MM.1S (cell line): ENCODE measurements around the gene DENND5A.

Experiments used
- DNase-seq: peaks from one replicate; pipeline ENCODE4 v3.0.0-alpha.2; 2015
- H2AFZ ChIP-seq: fragments of 300-600 bp; sonication (generic); 2 replicates; pipeline ENCODE4 v1.6.0; 2016; ENCODE audit warnings: antibody characterized with exemption, low read length
- H3F3A ChIP-seq: fragments of 300-600 bp; sonication (generic); 2 replicates; pipeline ENCODE4 v1.6.1; 2016; ENCODE audit warnings: mild to moderate bottlenecking, antibody characterized with exemption, low read length, moderate library complexity, mixed read lengths; ENCODE audit not compliant: insufficient read depth
- H3K27ac ChIP-seq: fragments of 300-600 bp; sonication (generic); 2 replicates; pipeline ENCODE4 v1.5.1; 2016; ENCODE audit warnings: mild to moderate bottlenecking, low read length
- H3K27me3 ChIP-seq: fragments of 300-600 bp; sonication (generic); replicated peaks from 2 replicates; pipeline ENCODE4 v1.6.0; 2016; ENCODE audit warnings: low read length; ENCODE audit not compliant: insufficient read depth
- H3K36me3 ChIP-seq: fragments of 300-600 bp; sonication (generic); replicated peaks from 2 replicates; pipeline ENCODE4 v1.6.1; 2016; ENCODE audit warnings: mild to moderate bottlenecking, low read length, mixed read lengths; ENCODE audit not compliant: insufficient read depth
- H3K4me1 ChIP-seq: fragments of 300-600 bp; sonication (generic); 2 replicates; pipeline ENCODE4 v1.6.1; 2016; ENCODE audit warnings: low read length, mixed read lengths
- H3K4me2 ChIP-seq: fragments of 300-600 bp; sonication (generic); 2 replicates; pipeline ENCODE4 v1.6.0; 2016; ENCODE audit warnings: low read depth, low read length
- H3K4me3 ChIP-seq: fragments of 300-600 bp; sonication (generic); 2 replicates; pipeline ENCODE4 v1.5.1; 2016; ENCODE audit warnings: low read length, mixed read lengths
- H3K79me2 ChIP-seq: fragments of 300-600 bp; sonication (generic); 2 replicates; pipeline ENCODE4 v1.6.1; 2016; ENCODE audit warnings: mixed run types, low read length, mixed read lengths
- H3K9ac ChIP-seq: fragments of 300-600 bp; sonication (generic); 2 replicates; pipeline ENCODE4 v1.6.1; 2016; ENCODE audit warnings: low read length, mixed read lengths
- H3K9me2 ChIP-seq: fragments of 300-600 bp; sonication (generic); replicated peaks from 2 replicates; pipeline ENCODE4 v1.6.1; 2016; ENCODE audit warnings: mild to moderate bottlenecking, low read length, mixed read lengths; ENCODE audit not compliant: insufficient read depth
- H3K9me3 ChIP-seq: fragments of 300-600 bp; sonication (generic); replicated peaks from 2 replicates; pipeline ENCODE4 v1.6.1; 2016; ENCODE audit warnings: mild to moderate bottlenecking, low read length, mixed read lengths; ENCODE audit not compliant: insufficient read depth
- H4K20me1 ChIP-seq: fragments of 300-600 bp; sonication (generic); 2 replicates; pipeline ENCODE4 v1.6.1; 2016; ENCODE audit warnings: mild to moderate bottlenecking, low read length, moderate library complexity, mixed read lengths; ENCODE audit not compliant: insufficient read depth
- EZH2 ChIP-seq: fragments of 300-600 bp; sonication (generic); optimal IDR thresholded peaks from 2 replicates; pipeline ENCODE3; 2017; ENCODE audit warnings: low read depth, mild to moderate bottlenecking, antibody characterized with exemption, low read length, mixed read lengths
- EZH2phosphoT487 ChIP-seq: fragments of 300-600 bp; sonication (generic); IDR thresholded peaks from 2 replicates; pipeline ENCODE4 v1.6.1; 2018; ENCODE audit warnings: antibody characterized with exemption, low read length
- TF ChIP-seq, protein P1 (sequence below): fragments of 300-600 bp; sonication (generic); IDR thresholded peaks from 2 replicates; pipeline ENCODE4 v1.5.1; 2016; ENCODE audit warnings: antibody characterized with exemption, low read length, mixed read lengths

DENND5A gene

DNA sequence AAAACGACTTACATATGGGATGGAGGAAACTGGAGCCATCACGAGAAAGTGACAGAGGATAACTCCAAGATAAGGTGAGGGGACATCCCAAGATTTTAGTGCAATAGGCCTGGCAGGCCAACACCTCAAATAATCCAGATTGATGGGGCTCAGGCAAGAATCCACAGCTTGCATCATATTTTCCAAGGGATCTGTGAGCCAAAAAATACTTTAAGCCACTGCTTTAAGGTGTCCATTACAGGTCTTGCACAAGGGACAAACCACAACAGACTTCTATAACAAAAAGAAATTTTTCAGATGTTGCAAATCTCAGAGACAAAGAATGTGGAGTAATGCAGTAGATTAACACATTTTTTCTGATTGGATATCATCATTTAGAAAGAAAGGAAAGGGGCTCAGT lies 45.6 kb downstream of the DENND5A start:
- H3K4me1 ChIP-seq, result peaks cover 8% of the 10 kb centered on the region; the same call in 1 of the 2 replicates
- TF ChIP-seq EZH2 (no peak), EZH2phosphoT487 (no peak)
- TF ChIP-seq, protein P1, sequence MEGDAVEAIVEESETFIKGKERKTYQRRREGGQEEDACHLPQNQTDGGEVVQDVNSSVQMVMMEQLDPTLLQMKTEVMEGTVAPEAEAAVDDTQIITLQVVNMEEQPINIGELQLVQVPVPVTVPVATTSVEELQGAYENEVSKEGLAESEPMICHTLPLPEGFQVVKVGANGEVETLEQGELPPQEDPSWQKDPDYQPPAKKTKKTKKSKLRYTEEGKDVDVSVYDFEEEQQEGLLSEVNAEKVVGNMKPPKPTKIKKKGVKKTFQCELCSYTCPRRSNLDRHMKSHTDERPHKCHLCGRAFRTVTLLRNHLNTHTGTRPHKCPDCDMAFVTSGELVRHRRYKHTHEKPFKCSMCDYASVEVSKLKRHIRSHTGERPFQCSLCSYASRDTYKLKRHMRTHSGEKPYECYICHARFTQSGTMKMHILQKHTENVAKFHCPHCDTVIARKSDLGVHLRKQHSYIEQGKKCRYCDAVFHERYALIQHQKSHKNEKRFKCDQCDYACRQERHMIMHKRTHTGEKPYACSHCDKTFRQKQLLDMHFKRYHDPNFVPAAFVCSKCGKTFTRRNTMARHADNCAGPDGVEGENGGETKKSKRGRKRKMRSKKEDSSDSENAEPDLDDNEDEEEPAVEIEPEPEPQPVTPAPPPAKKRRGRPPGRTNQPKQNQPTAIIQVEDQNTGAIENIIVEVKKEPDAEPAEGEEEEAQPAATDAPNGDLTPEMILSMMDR, result no peak
- DNase-seq, result no peak
- H2AFZ ChIP-seq, result no peak overlapping the region
- H3K9me2 ChIP-seq, result no peaks in the 10 kb centered on the region
- H3K9me3 ChIP-seq, result no peaks in the 10 kb centered on the region
- H3K27me3 ChIP-seq, result no peaks in the 10 kb centered on the region
- H3K4me3 ChIP-seq, result no peak overlapping the region
- H4K20me1 ChIP-seq, result no peaks in the 10 kb centered on the region
- no peak overlapping the region for H3K9ac ChIP-seq
- H3K27ac ChIP-seq, result no peak overlapping the region
- no peak overlapping the region for H3K4me2 ChIP-seq
- H3F3A ChIP-seq, result peaks cover 5% of the 10 kb centered on the region; the same call in 1 of the 2 replicates
- H3K79me2 ChIP-seq, result no peaks in the 10 kb centered on the region
- H3K36me3 ChIP-seq, result no peaks in the 10 kb centered on the region

DNA sequence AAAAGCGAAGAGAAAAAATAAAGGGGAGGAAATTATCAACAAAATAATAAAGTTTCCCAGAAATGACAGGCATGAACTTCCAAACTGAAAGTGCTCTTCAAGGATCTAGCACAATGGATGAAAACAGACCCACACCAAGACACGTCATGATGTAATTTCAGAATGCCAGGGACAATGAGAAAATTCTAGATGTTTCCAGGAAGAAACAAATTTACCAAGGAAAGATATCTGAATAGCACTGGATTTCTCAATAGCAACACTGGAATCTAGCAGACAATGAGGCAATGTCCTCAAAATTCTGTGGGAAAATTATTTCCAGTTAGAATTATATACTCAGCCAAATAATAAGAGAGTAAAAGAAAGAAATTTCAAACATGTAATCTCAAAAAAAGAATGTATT lies 46.0 kb downstream of the DENND5A start:
- no peak for DNase-seq
- Histone ChIP-seq H3K36me3 (no peaks in the 10 kb centered on the region), H3K27ac (no peak overlapping the region), H2AFZ (no peak overlapping the region), H3K4me2 (no peak overlapping the region), H3K27me3 (no peaks in the 10 kb centered on the region), H3K4me3 (no peak overlapping the region), H3K4me1 (peaks cover 11% of the 10 kb centered on the region; the same call in 1 of the 2 replicates), H3K9me3 (no peaks in the 10 kb centered on the region), H4K20me1 (no peaks in the 10 kb centered on the region), H3K9me2 (no peaks in the 10 kb centered on the region), H3K79me2 (no peaks in the 10 kb centered on the region), H3F3A (peaks cover 5% of the 10 kb centered on the region; the same call in 1 of the 2 replicates), H3K9ac (no peak overlapping the region)
- TF ChIP-seq EZH2phosphoT487 (no peak), EZH2 (no peak)
- TF ChIP-seq, protein P1, result no peak

- Histone ChIP-seq H3K4me1 (peaks cover 20% of the 10 kb centered on the region; the same call in 1 of the 2 replicates), H3F3A (peaks cover 5% of the 10 kb centered on the region; the same call in 1 of the 2 replicates), H3K4me2 (peak overlapping the region; percentile 52; the same call in 1 of the 2 replicates), H4K20me1 (no peaks in the 10 kb centered on the region), H3K9ac (peak overlapping the region; percentile 5; the same call in 1 of the 2 replicates), H3K9me3 (no peaks in the 10 kb centered on the region), H3K36me3 (no peaks in the 10 kb centered on the region), H3K4me3 (no peak overlapping the region), H2AFZ (peak overlapping the region; percentile 25), H3K79me2 (no peaks in the 10 kb centered on the region), H3K27me3 (no peaks in the 10 kb centered on the region), H3K27ac (peak overlapping the region; percentile 54; the same call in 1 of the 2 replicates), H3K9me2 (no peaks in the 10 kb centered on the region)
- TF ChIP-seq EZH2phosphoT487, result no peak
- no peak for DNase-seq
These were observed 50.4 kb downstream of the DENND5A start for GRCh38 chr11:9214765-9215164.

DNA sequence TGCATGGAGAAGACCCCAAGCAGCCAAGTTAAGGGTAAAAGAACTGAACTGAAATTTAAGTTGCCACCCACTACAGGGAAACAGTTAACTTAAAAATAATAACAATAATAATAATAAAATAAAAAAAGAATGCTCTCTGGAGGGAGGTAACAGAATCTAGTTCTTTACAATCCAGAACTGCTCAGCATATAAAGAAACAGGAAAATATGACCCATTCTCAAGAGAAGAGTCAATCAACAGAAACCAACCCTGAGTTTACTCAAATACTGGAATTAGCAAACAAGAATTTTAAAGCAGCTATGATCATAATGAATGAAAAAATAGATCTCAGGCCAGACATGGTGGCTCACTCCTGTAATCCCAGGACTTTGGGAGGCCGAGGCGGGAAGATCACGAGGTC lies 53.8 kb downstream of the DENND5A start:
- Histone ChIP-seq H3K4me1 (peaks cover 20% of the 10 kb centered on the region), H3K79me2 (no peaks in the 10 kb centered on the region)
- TF ChIP-seq, protein P1, result no peak
- TF ChIP-seq EZH2 (no peak), EZH2phosphoT487 (no peak)

More for the DNA sequence above, 53.8 kb downstream of the DENND5A start:
- Histone ChIP-seq H3K4me3 (no peak overlapping the region), H2AFZ (no peak overlapping the region), H3K27ac (no peak overlapping the region), H3K36me3 (no peaks in the 10 kb centered on the region), H3K4me2 (no peak overlapping the region), H3K9me3 (no peaks in the 10 kb centered on the region), H4K20me1 (no peaks in the 10 kb centered on the region), H3K9me2 (no peaks in the 10 kb centered on the region), H3F3A (peaks cover 5% of the 10 kb centered on the region; the same call in 1 of the 2 replicates), H3K9ac (no peak overlapping the region), H3K27me3 (no peaks in the 10 kb centered on the region)
- no peak for DNase-seq
